ACC112 (cell line): Measurements from ENCODE around the gene KRTAP19-5.

Experiments
- H2AFZ ChIP-seq: fragments of 200-600 bp; sonication (generic); one replicate; pipeline ENCODE4 v1.6.0; 2017; ENCODE audit warnings: antibody characterized with exemption, low read length; ENCODE audit not compliant: unreplicated experiment
- H3K27ac ChIP-seq: fragments of 200-600 bp; sonication (generic); 2 replicates; pipeline ENCODE4 v1.5.1; 2014; ENCODE audit warnings: low read depth, mild to moderate bottlenecking, antibody characterized with exemption, low read length, moderate library complexity
- H3K27me3 ChIP-seq: fragments of 200-600 bp; sonication (generic); 2 replicates; pipeline ENCODE4 v1.6.1; 2014; ENCODE audit warnings: mild to moderate bottlenecking, antibody characterized with exemption, low read length, moderate library complexity, mixed read lengths; ENCODE audit not compliant: insufficient read depth
- H3K36me3 ChIP-seq: fragments of 200-600 bp; sonication (generic); 2 replicates; pipeline ENCODE4 v1.6.1; 2016; ENCODE audit warnings: mild to moderate bottlenecking, antibody characterized with exemption, low read length, moderate library complexity, mixed read lengths; ENCODE audit not compliant: insufficient read depth
- H3K4me1 ChIP-seq: fragments of 200-600 bp; sonication (generic); one replicate; pipeline ENCODE4 v1.6.1; 2016; ENCODE audit warnings: low read length, mixed read lengths; ENCODE audit not compliant: insufficient read depth, unreplicated experiment, control insufficient read depth
- H3K4me3 ChIP-seq: fragments of 200-600 bp; sonication (generic); 2 replicates; pipeline ENCODE4 v1.5.1; 2014; ENCODE audit warnings: mild to moderate bottlenecking, low read depth, low read length
- H3K79me2 ChIP-seq: fragments of 200-600 bp; sonication (generic); one replicate; pipeline ENCODE4 v1.6.0; 2016; ENCODE audit warnings: low read length; ENCODE audit not compliant: control insufficient read depth, unreplicated experiment, insufficient read depth

KRTAP19-5 gene

GRCh38 chr21:30479259-30479658 lies 22.7 kb downstream of the KRTAP19-5 start:
- Histone ChIP-seq H3K36me3 (no peaks in the 10 kb centered on the region), H2AFZ (no peak overlapping the region), H3K27me3 (no peaks in the 10 kb centered on the region), H3K27ac (no peak overlapping the region), H3K79me2 (no peaks in the 10 kb centered on the region), H3K4me1 (no peaks in the 10 kb centered on the region), H3K4me3 (no peak overlapping the region)

- Histone ChIP-seq H3K4me3 (no peak overlapping the region), H3K27ac (no peak overlapping the region), H3K79me2 (no peaks in the 10 kb centered on the region), H2AFZ (no peak overlapping the region), H3K36me3 (no peaks in the 10 kb centered on the region), H3K27me3 (no peaks in the 10 kb centered on the region), H3K4me1 (no peaks in the 10 kb centered on the region)
Observed at GRCh38 chr21:30478004-30478403, 23.9 kb downstream of the KRTAP19-5 start.

DNA sequence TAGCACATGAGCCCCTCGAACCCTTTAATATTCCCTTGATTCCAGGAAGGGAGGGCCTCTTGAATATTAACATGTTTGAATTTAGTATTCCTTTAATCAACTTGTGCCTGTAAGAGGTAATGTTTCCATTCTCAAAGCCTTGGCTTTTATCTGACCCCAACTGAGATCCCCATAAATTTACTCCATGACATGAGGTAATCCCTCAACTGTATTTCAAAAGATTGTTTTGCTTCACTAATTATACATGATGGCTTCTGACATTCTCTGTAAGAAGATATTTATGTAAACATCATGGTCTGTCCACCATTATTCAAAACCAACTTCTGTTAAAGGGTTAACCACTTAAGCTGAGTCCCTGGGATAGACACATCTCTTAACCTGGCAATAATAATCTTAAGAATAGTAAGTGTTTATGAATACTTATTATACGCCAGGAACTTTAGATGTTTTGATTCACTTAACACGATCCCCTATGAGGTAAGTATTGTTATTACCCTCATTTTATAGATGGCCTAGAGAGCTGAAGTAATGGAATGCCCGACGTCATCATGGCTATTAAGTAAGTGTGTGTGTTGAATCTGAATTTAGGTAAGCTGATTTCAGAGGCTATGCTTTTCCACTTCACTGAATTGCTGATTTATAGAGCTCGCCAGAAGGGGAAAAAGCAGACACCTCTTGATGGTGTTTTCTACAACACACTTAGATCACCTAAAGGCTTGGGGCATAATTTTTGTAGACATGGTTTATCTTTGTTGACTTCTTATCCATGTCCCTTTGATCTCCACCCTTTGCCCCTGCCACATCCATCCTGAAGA lies 32.8 kb downstream of the KRTAP19-5 start:
- no peaks in the 10 kb centered on the region for H3K4me1 ChIP-seq
- no peak overlapping the region for H3K27ac ChIP-seq
- H3K27me3 ChIP-seq: no peaks in the 10 kb centered on the region

GRCh38 chr21:30463713-30464112 lies 38.2 kb downstream of the KRTAP19-5 start:
- Histone ChIP-seq H2AFZ (no peak overlapping the region), H3K4me3 (no peak overlapping the region), H3K27ac (no peak overlapping the region), H3K4me1 (no peaks in the 10 kb centered on the region), H3K79me2 (no peaks in the 10 kb centered on the region), H3K27me3 (no peaks in the 10 kb centered on the region), H3K36me3 (no peaks in the 10 kb centered on the region)

More for the DNA sequence above, 32.8 kb downstream of the KRTAP19-5 start:
- H3K36me3 ChIP-seq: no peaks in the 10 kb centered on the region
- no peak overlapping the region for H2AFZ ChIP-seq
- H3K4me3 ChIP-seq: no peak overlapping the region
- no peaks in the 10 kb centered on the region for H3K79me2 ChIP-seq
